SU-DHL-6 (cell line): ENCODE data around the gene CEP85.

Experiments used
- EZH2phosphoT487 ChIP-seq: fragments of 200-600 bp; sonication (generic), shearing (Covaris generic); conservative IDR thresholded peaks from 2 replicates; pipeline ENCODE4 v1.6.1; 2018; ENCODE audit warnings: mild to moderate bottlenecking, antibody characterized with exemption, low read length, moderate library complexity, mixed read lengths
- TF ChIP-seq, protein P1 (sequence below): fragments of 200-600 bp; sonication (generic); IDR thresholded peaks from one replicate; pipeline ENCODE4 v1.5.1; 2017; ENCODE audit warnings: antibody characterized with exemption, mild to moderate bottlenecking, low read length, moderate library complexity; ENCODE audit not compliant: insufficient read depth, poor library complexity, severe bottlenecking

DNA sequence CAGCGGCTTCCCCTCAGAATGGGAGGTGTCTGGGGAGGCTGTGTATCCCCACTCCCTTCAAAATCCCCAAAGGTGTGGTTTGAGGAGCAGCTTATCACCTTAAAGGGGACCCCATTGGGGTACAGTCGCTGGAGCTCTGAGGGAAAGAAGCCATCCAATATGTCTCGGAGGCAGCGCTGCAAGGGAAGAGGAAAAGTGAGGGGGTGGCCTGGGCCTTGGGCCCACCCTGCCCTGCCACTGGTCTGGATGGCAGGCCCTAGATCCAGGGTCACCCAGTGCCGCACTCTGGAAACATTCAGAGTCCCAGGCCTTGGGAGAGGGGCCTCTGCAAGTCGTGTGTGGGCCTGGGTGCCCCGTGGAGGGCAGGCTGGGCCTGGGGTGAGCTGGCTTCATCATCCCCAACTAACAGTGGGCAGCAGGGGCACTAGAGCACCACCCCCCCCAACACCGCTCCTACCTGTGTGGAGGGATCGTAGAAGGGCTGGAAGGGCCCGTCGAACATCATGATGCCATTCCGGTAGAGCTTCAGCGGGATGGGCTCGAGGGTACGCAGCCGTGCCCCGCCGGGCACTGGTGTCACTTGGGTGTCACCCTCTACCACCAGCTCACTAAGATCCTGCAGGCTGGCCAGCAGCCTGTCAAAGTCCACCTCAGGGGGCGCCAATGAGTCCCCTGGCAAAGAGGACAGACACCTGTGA lies 51.5 kb downstream of the CEP85 start:
- TF ChIP-seq, protein P1, sequence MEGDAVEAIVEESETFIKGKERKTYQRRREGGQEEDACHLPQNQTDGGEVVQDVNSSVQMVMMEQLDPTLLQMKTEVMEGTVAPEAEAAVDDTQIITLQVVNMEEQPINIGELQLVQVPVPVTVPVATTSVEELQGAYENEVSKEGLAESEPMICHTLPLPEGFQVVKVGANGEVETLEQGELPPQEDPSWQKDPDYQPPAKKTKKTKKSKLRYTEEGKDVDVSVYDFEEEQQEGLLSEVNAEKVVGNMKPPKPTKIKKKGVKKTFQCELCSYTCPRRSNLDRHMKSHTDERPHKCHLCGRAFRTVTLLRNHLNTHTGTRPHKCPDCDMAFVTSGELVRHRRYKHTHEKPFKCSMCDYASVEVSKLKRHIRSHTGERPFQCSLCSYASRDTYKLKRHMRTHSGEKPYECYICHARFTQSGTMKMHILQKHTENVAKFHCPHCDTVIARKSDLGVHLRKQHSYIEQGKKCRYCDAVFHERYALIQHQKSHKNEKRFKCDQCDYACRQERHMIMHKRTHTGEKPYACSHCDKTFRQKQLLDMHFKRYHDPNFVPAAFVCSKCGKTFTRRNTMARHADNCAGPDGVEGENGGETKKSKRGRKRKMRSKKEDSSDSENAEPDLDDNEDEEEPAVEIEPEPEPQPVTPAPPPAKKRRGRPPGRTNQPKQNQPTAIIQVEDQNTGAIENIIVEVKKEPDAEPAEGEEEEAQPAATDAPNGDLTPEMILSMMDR, result peak; percentile 52
- TF ChIP-seq EZH2phosphoT487, result no peak
